Endothelial cell of umbilical vein (primary cell): ENCODE data around the gene NR4A1. TPM values are rescaled to one million over a fixed set of nuclear protein-coding genes. Genes with fewer than 3 reads are reported as not detected.

ENCODE experiments used
- BruUV-seq: library from RNA; stranded (reverse); fragments of 400-500 nt; replicated peaks from 2 replicates; lab custom pipeline; 2021; lab: Mats Ljungman, UMichigan
- CTCF ChIA-PET: fragments of 300-600, 350-600 bp; sonication (Branson Sonifier 250); formaldehyde crosslinking; loops from one replicate; lab custom pipeline; 2021; ENCODE audit warnings: antibody characterized with exemption, inconsistent platforms; lab: Charles Lee
- POLR2A ChIA-PET: fragments of 300-600, 350-600 bp; sonication (Branson Sonifier 250); formaldehyde crosslinking; loops from one replicate; lab custom pipeline; 2021; ENCODE audit warnings: antibody characterized with exemption, inconsistent platforms; lab: Charles Lee
- DNase-seq: peaks from one replicate; pipeline ENCODE4 v3.0.0-alpha.2; 2011; ENCODE audit warnings: low read depth, low spot score
- FAIRE-seq: peaks from 2 replicates; lab custom pipeline; 2011; peaks lifted over from hg19 to GRCh38; lab: Jason Lieb, UNC
- H2AFZ ChIP-seq: 2 replicates; pipeline ENCODE4 v1.6.0; 2012; ENCODE audit warnings: low read depth, low read length, control low read depth, inconsistent platforms
- H3K27ac ChIP-seq: 2 replicates; pipeline ENCODE4 v1.5.1; 2011; ENCODE audit warnings: low read depth, mild to moderate bottlenecking, control low read depth, low read length, moderate library complexity; ENCODE audit not compliant: insufficient read depth
- H3K27me3 ChIP-seq, 2 experiments: 2 replicates each; pipeline versions ENCODE4 v1.6.0 to v1.6.1; 2011; ENCODE audit warnings: low read length in 2 of 2, mixed read lengths in 1 of 2; ENCODE audit not compliant: control insufficient read depth in 2 of 2, insufficient read depth in 2 of 2
- H3K36me3 ChIP-seq, 2 experiments: 2 replicates in 1 of 2; 3 replicates in 1 of 2; pipeline ENCODE4 v1.5.1; 2011; ENCODE audit warnings: low read length in 2 of 2, mild to moderate bottlenecking in 1 of 2, moderate library complexity in 1 of 2; ENCODE audit not compliant: control insufficient read depth in 2 of 2, insufficient read depth in 2 of 2; ENCODE audit errors: extremely low read depth in 1 of 2
- H3K4me1 ChIP-seq: 3 replicates; pipeline ENCODE4 v1.5.1; 2011; ENCODE audit warnings: mild to moderate bottlenecking, low read length; ENCODE audit not compliant: control insufficient read depth, insufficient read depth; ENCODE audit errors: extremely low read depth
- H3K4me2 ChIP-seq: 2 replicates; pipeline ENCODE4 v1.6.1; 2011; ENCODE audit warnings: low read length, control low read depth, mixed read lengths; ENCODE audit not compliant: insufficient read depth
- H3K4me3 ChIP-seq, 3 experiments: fragments of 200-600 bp in 1 of 3; sonication (generic), shearing (Covaris generic) in 1 of 3; replicated peaks in 1 of 3; 2 replicates each; pipeline ENCODE4 v1.5.1; 2011 to 2016; ENCODE audit warnings: control low read depth in 3 of 3, low read length in 3 of 3, mild to moderate bottlenecking in 2 of 3, inconsistent platforms in 1 of 3, low read depth in 1 of 3, moderate library complexity in 1 of 3; ENCODE audit not compliant: insufficient read depth in 1 of 3
- H3K79me2 ChIP-seq: 2 replicates; pipeline ENCODE4 v1.6.0; 2012; ENCODE audit warnings: low read length, inconsistent platforms; ENCODE audit not compliant: control insufficient read depth, insufficient read depth
- H3K9ac ChIP-seq: replicated peaks from 2 replicates; pipeline ENCODE3; 2011; ENCODE audit warnings: low read length, control low read depth; ENCODE audit not compliant: insufficient read depth; ENCODE audit errors: extremely low read depth
- H3K9me1 ChIP-seq: replicated peaks from 3 replicates; pipeline ENCODE4 v1.6.0; 2011; ENCODE audit warnings: mild to moderate bottlenecking, low read length; ENCODE audit not compliant: control insufficient read depth, insufficient read depth; ENCODE audit errors: extremely low read depth
- H3K9me3 ChIP-seq: replicated peaks from 2 replicates; pipeline ENCODE4 v1.5.1; 2012; ENCODE audit warnings: low read length, inconsistent platforms; ENCODE audit not compliant: control insufficient read depth, insufficient read depth
- H4K20me1 ChIP-seq: replicated peaks from 2 replicates; pipeline ENCODE3; 2011; ENCODE audit warnings: mild to moderate bottlenecking, low read length; ENCODE audit not compliant: control insufficient read depth, insufficient read depth; ENCODE audit errors: extremely low read depth
- EZH2 ChIP-seq: IDR thresholded peaks from 2 replicates; pipeline ENCODE4 v1.6.1; 2012; ENCODE audit warnings: borderline replicate concordance, low read depth, mild to moderate bottlenecking, moderate library complexity, low read length, inconsistent platforms; ENCODE audit not compliant: severe bottlenecking
- FOS ChIP-seq: IDR thresholded peaks from 2 replicates; pipeline ENCODE4 v1.6.1; 2011; ENCODE audit warnings: mild to moderate bottlenecking, low read length, moderate library complexity, borderline replicate concordance; ENCODE audit not compliant: insufficient read depth
- GATA2 ChIP-seq: IDR thresholded peaks from 2 replicates; pipeline ENCODE4 v1.7.0; 2011; ENCODE audit warnings: low read depth, mild to moderate bottlenecking, moderate library complexity, mixed read lengths, low read length; ENCODE audit not compliant: insufficient read length, insufficient read depth
- JUN ChIP-seq: IDR thresholded peaks from 2 replicates; pipeline ENCODE4 v1.6.1; 2011; ENCODE audit warnings: borderline replicate concordance, low read depth; ENCODE audit not compliant: insufficient read length, insufficient read depth
- MYC ChIP-seq: IDR thresholded peaks from one replicate; pipeline ENCODE4 v1.6.1; 2011; ENCODE audit warnings: mild to moderate bottlenecking, low read depth, low read length
- POLR2A ChIP-seq: IDR thresholded peaks from 2 replicates; pipeline ENCODE4 v1.6.1; 2012; ENCODE audit warnings: low read depth, mild to moderate bottlenecking, control low read depth, low read length
- POLR2AphosphoS5 ChIP-seq: IDR thresholded peaks from 2 replicates; pipeline ENCODE4 v1.6.1; 2012; ENCODE audit warnings: low read depth, mild to moderate bottlenecking, control low read depth, low read length, moderate library complexity; ENCODE audit not compliant: insufficient read depth
- dilution Hi-C: fragments of 300-500 bp; cut with MboI; formaldehyde crosslinking; loops from one replicate; pipeline ENCODE4 v1.15.0; 2019; ENCODE audit warnings: low sequenced_read_pairs; ENCODE audit not compliant: extremely low pct_ligation_motif_present
- intact Hi-C: fragments of 100-400 bp; cut with micrococcal nuclease; formaldehyde crosslinking; loops from one replicate; pipeline ENCODE4 v1.10.0; 2022
- polyA plus RNA-seq, 4 experiments: library from polyadenylated mRNA; depleted of rRNA in 3 of 4; stranded (reverse) in 3 of 4; unstranded in 1 of 4; fragments of >200 nt; gene quantifications; 2 replicates each; pipeline versions ENCODE4 v1.2.1 to v1.2.3, GENCODE V29; 2011 to 2012; ENCODE audit warnings: missing spikeins in 1 of 4
- total RNA-seq: library from RNA; stranded (reverse); gene quantifications from 2 replicates; pipeline ENCODE4 v1.2.3, GENCODE V29; 2021
- TF ChIP-seq, protein P1 (sequence below): IDR thresholded peaks from 2 replicates; pipeline ENCODE4 v1.6.1; 2011; ENCODE audit not compliant: insufficient read depth, insufficient read length
- TF ChIP-seq, protein P2 (sequence below), 2 donors: IDR thresholded peaks; 1 replicate in 1 of 2; 2 replicates in 1 of 2; pipeline ENCODE4 v1.5.1; 2011; ENCODE audit warnings: low read length in 2 of 2, mild to moderate bottlenecking in 2 of 2, moderate library complexity in 2 of 2, control low read depth in 1 of 2, inconsistent platforms in 1 of 2, low read depth in 1 of 2; ENCODE audit not compliant: insufficient read depth in 1 of 2; ENCODE audit errors: extremely low read depth in 1 of 2

The NR4A1 gene
- total and polyA plus RNA-seq, 2 donors (not counting 3 experiments of a cell fraction or from before 2014, with no cell fraction given) = 6.8 to 18.2 TPM

DNA sequence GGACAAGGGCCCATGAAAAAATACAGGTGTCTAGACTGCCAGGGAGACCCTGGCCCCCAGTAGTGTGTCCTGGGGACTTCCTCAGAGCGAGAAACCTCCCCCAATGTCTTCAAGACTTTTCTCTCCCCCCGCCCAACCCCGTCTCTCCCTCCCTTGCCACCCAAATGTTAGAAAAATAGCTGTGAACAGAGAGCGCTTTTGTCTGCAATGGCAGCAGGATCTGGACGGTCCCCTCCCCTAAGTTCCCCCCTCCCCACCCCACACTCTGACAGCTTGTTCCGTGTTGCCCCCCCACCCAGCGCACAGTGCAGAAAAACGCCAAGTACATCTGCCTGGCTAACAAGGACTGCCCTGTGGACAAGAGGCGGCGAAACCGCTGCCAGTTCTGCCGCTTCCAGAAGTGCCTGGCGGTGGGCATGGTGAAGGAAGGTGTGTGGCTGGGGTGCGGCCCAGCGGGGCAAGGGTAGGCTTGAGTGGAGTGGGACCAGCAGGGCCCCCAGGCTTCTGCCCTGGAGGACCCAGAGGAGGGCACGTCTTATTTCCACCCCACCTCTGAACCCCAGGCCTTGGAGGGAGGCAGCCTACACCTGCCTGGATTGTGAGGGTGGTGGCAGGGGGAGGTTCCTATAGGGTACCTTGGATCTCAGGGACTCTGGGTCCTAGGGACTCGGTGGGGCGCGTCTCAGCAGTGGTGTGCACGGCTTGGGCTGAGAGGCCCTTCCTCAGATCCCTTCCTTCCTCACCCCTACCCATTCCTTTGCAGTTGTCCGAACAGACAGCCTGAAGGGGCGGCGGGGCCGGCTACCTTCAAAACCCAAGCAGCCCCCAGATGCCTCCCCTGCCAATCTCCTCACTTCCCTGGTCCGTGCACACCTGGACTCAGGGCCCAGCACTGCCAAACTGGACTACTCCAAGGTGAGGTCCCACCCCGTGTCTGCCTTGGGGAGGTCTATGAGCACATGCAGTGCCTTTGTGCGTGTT, 4.8 kb downstream of the NR4A1 start:
- Histone ChIP-seq H3K9me1 (no peaks in the 10 kb centered on the region), H3K4me2 (no peak overlapping the region), H3K9ac (no peak overlapping the region), H3K4me1 (peaks cover 7% of the 10 kb centered on the region), H4K20me1 (no peaks in the 10 kb centered on the region), H3K27me3 (no peaks in the 10 kb centered on the region), H3K9me3 (no peaks in the 10 kb centered on the region), H3K36me3 (no peaks in the 10 kb centered on the region), H2AFZ (no peak overlapping the region), H3K4me3 (no peak overlapping the region), H3K79me2 (no peaks in the 10 kb centered on the region), H3K27ac (no peak overlapping the region)
- dilution Hi-C loops (no loop called here), intact Hi-C loops (no loop called here)
- ChIA-PET CTCF (interaction anchor here (0.6 to 1.1 kb wide), 4 partner anchors 10 to 66 kb away, joined by 3 to 5 read pairs (median 3); no protein-coding TSS in a partner anchor), POLR2A (no interaction called here)
- DNase-seq (no peak), FAIRE-seq (no peak)
- BruUV-seq = no TSS peak
- no peak for TF ChIP-seq EZH2
- TF ChIP-seq MYC = no peak
- TF ChIP-seq, protein P1, sequence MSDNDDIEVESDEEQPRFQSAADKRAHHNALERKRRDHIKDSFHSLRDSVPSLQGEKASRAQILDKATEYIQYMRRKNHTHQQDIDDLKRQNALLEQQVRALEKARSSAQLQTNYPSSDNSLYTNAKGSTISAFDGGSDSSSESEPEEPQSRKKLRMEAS = no peak
- no peak for TF ChIP-seq JUN
- TF ChIP-seq, protein P2, sequence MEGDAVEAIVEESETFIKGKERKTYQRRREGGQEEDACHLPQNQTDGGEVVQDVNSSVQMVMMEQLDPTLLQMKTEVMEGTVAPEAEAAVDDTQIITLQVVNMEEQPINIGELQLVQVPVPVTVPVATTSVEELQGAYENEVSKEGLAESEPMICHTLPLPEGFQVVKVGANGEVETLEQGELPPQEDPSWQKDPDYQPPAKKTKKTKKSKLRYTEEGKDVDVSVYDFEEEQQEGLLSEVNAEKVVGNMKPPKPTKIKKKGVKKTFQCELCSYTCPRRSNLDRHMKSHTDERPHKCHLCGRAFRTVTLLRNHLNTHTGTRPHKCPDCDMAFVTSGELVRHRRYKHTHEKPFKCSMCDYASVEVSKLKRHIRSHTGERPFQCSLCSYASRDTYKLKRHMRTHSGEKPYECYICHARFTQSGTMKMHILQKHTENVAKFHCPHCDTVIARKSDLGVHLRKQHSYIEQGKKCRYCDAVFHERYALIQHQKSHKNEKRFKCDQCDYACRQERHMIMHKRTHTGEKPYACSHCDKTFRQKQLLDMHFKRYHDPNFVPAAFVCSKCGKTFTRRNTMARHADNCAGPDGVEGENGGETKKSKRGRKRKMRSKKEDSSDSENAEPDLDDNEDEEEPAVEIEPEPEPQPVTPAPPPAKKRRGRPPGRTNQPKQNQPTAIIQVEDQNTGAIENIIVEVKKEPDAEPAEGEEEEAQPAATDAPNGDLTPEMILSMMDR (IDR thresholded peaks at IDR 0.05; ENCODE audit: extremely low read depth in 1 of 2, insufficient read depth in 1 of 2, low read depth in 1 of 2, low read length in 2 of 2) = no peak
- no peak for TF ChIP-seq POLR2AphosphoS5
- no peak for TF ChIP-seq GATA2
- TF ChIP-seq FOS = no peak
- TF ChIP-seq POLR2A = no peak
